Stimulated activated CD4-positive, alpha-beta T cell treated with anti-CD3 and anti-CD28 coated beads, Interleukin-2, amount 100 ng/mL, for 4 hours (primary cell): Measurements from ENCODE around the gene SENP5.
"Not testable (repeated sequence)": the region's sequence is repeated elsewhere in the genome, so short reads cannot be mapped to it uniquely, and the experiment has no call there.

Experiments
- DNase-seq: peaks from one replicate; pipeline ENCODE4 v3.0.0-alpha.2; 2020; ENCODE audit warnings: low read depth

Gene SENP5

DNA sequence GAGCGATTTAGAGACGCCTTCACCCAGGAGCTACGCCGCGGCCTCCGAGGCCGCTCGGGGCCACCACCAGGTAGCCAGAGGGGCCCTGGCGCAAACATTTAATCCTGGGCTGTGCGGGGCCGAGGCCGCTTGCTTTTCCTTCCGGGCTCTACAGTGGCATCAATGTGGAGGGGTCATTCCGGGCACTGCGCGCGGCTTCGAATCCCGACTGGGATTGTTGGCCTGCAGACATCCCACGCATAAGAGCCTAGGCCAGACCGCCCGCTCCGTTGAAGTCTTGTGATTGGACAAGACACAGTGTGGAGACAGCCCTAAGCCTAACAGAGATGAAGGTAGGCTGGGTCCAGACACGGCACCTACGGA lies 75.2 kb downstream of the SENP5 start:
- no peak for DNase-seq

DNA sequence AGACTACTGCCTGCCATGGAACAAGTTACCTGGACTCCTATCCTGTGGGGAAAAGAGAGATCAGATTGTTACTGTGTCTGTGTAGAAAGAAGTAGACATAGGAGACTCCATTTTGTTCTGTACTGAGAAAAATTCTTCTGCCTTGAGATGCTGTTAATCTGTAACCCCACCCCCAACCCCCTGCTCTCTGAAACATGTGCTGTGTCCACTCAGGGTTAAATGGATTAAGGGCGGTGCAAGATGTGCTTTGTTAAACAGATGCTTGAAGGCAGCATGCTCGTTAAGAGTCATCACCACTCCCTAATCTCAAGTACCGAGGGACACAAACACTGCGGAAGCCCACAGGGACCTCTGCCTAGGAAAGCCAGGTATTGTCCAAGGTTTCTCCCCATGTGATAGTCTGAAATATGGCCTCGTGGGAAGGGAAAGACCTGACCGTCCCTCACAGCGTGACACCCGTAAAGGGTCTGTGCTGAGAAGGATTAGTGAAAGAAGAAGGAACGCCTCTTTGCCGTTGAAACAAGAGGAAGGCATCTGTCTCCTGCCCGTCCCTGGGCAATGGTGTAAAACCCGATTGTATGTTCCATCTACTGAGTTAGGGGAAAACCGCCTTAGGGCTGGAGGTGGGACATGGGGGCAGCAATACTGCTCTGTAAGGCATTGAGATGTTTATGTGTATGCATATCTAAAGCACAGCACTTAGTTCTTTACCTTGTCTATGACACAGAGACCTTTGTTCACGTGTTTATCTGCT lies 76.5 kb downstream of the SENP5 start:
- DNase-seq = not testable (repeated sequence)

GRCh38 chr3:196947136-196947859 lies 79.6 kb downstream of the SENP5 start:
- DNase-seq = no peak

- no peak for DNase-seq
Measured at GRCh38 chr3:196947860-196948441, 80.2 kb downstream of the SENP5 start.

DNA sequence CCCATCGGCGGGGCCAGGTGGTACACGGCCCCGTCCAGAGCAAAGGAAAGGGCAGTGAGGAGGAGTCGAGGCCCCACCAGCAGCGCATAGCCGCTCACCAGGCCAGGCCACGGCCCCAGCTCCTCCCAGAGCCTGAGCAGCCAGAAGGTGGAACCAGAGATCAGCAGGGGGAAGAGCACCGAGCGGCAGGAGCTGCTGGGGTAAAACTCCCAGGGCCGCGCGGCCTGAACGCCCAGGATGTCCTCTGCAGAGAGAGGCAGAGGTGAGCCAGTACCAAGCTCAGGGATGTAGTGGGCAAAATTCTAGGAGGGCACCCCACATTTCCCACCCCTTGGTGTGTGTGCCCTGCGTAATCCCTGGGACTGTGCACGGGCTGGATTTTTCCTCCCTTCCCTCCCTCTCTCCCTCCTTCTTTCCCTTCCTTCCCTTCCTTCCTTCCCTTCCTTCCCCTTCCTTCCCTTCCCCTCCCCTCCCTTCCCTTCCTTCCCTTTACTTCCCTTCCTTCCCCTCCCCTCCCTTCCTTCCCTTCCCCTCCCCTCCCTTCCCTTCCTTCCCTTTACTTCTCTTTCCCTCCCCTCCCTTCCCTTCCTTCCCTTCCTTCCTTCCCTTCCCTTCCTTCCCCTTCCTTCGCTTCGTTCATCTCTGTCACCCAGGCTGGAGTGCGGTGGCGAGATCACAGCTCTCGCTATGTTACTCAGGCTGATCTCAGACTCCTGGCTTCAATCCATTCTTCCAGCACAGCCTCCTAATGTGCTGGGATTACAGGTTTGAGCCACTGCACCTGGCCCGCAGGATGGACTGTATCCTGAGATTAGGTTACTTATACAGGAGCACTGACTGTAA lies 80.9 kb downstream of the SENP5 start:
- DNase-seq = no peak

- DNase-seq = no peak
Measured at GRCh38 chr3:196949285-196949619, 81.5 kb downstream of the SENP5 start.

- DNase-seq = no peak
Measured at GRCh38 chr3:196949750-196950149, 82.0 kb downstream of the SENP5 start.

DNA sequence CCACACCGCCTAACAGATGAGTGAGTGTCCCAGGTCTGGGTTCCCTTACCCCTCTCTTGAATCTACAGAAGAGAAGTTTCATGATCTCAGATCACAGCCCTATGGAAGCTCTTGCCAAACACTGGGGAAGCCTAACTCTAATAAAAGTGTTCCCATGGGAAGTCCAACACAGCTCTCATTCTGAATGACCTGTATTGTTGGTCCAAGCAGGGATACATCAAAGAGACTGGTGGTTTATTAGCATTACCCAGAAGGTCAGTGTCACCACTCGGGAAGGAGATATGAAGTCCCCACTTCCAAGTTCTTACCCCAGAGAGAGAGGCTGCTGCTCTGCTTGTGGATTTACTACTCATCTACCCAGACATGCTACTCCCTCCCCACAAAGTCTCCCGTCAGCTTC lies 83.7 kb downstream of the SENP5 start:
- DNase-seq = no peak

- no peak for DNase-seq
Measured at GRCh38 chr3:196954832-196955231, 87.1 kb downstream of the SENP5 start.

GRCh38 chr3:196962108-196962929 lies 94.6 kb downstream of the SENP5 start:
- DNase-seq = no peak

- no peak for DNase-seq
Measured at GRCh38 chr3:196962930-196963630, 95.4 kb downstream of the SENP5 start.

GRCh38 chr3:196963631-196963953 lies 95.9 kb downstream of the SENP5 start:
- DNase-seq = no peak

DNA sequence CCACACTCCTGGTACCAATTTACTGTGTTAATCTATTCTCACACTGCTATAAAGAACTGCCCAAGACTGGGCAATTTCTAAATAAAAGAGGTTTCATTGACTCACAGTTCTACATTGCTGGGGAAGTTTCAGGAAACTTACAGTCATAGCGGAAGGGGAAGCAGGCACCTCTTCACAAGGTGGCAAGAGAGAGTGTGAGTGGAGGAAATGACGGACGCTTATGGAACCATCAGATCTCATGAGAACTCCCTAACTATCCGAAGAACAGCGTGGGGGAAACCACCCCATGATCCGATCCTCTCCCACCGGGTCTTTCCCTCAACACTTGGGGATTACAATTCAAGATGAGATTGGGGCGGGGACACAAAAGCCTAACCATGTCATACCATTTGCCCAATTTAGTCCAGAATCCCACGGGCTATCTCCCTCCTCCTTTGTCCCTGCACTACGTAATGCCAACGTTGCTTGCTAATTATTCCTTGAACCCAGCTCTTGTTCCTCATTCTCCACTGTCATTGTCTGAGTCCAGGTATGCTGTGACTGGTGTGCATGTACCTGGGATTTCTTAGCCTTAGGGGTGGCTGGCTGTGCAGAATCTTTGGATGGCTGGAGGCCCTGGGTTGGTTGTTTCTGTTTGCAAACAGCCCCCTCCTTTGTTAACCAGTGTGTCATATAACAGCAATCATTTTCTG lies 97.5 kb downstream of the SENP5 start:
- no peak for DNase-seq

DNA sequence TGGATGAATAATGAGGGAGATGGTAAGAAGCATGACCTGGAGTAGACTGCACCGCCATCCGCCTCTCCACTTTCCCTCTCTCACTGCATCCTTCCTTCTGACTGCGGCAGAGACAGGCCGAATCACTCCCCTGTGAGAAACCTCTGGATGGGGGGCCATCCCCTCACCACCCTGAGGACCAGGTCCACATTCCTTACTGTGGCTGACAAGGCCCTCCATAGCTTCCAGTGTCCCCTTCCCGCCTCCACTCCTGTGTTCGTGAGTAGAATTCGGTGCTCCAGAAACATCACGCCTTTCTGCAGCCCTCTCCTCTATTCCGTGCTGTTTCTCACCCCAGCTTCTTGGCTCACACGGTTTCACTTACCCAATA lies 98.1 kb downstream of the SENP5 start:
- no peak for DNase-seq

DNA sequence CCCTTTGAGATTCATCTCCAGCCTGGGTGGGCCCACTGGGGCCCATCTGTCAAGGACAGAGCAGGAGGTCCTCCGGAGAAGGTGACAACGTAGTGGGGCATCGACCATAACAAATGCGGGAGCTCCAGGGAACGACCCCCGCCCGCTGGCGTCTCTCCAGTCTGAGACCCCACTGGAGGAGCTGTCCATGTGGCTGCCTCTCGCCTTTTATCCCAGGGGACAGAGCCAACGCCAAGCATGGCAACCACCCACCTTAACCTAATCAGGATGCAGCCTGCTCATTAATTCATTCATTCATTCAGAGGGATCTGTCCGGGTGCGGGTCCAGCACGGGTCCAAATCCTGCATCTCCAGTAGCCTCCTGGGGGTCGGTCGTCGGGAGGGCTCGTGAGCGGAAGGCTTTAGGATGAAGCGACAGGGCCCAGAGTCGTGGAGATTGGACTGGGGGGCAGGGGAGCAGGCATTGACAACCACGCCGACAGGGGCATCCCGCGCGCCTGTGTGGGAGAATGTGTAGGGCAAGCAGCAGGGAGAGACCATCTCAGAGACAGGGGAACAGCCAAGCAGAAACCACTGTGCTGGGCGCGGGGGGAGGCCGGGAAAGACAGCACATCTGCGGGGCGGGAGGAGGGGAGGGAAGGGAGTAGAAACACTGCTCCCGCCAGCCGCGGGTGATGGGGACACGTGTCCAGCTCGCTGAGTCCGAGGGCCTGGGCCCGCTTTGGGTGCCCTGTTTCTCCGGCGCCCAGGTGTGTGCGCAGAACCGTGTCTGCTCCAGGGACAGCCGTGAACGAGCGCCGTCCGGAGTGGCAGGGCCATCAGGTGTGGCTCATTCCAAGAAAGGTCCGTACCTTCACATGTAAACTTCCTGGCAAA lies 99.0 kb downstream of the SENP5 start:
- no peak for DNase-seq

DNA sequence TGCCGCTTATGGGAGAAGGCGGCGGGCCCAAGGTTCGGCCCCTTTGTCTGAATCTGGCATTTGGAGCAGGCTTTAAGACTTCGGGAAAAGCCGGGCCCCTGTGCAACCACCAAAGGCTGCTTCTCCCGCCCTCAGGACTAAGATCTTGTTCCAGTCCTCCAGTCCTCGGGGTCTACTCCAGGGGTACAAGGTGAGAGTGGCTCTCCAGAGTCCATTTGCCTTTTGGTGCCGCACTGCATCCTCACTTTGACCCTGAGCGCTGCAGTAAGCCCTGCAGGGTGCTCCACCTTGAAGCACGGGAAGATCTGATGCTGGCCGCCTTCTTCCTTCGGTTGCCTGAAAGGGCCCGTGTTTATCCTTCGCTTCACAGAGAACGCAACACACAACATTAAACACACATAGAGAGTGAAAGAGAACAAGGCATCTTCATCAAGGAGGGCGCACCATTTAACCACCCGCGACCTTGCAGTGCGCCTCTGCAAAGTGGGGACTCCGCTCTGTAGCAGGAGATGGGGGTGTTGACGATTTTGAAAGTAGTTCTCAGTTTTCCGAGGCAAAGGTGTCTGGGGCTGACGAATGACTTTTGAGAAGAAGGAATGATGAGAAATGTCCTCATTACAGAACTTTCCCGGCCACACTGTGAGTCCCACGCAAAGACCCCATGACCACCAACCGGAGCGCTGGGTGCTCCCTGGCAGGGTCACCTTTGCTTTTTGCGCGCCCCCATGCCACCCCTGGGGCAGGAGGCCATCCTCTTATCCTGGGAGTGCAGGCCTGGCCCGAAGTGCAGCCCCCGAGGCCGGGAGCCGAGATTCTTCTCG lies 99.9 kb downstream of the SENP5 start:
- DNase-seq = no peak

- DNase-seq = no peak
Measured at GRCh38 chr3:196968233-196969133, 100.8 kb downstream of the SENP5 start, which contains the start of gene PIGZ. PIGZ (minus strand) TSS chr3:196968833; CDS start chr3:196952031, 16,802 bp downstream.
